WTC11 (cell line): ENCODE measurements around the gene CDC37L1. TPM values are rescaled to one million over a fixed set of nuclear protein-coding genes. Genes with fewer than 3 reads are reported as not detected.

Source experiments
- ATAC-seq: fragments of 200-7000 bp; cut with Tn5 transposase; 2 replicates; pipeline ENCODE4 v1.10.0; 2021; ENCODE audit warnings: mild to moderate bottlenecking, moderate library complexity
- CTCF ChIA-PET: fragments of 300-600 bp; sonication (Branson Sonifier 250); formaldehyde crosslinking; loops from one replicate; lab custom pipeline; 2021; ENCODE audit warnings: antibody characterized with exemption; lab: Charles Lee
- POLR2A ChIA-PET: fragments of 350-600 bp; sonication (Branson Sonifier 250); formaldehyde crosslinking; loops from one replicate; lab custom pipeline; 2021; ENCODE audit warnings: antibody characterized with exemption; lab: Charles Lee
- DNase-seq: peaks from one replicate; pipeline ENCODE4 v3.0.0; 2021; ENCODE audit warnings: low spot score
- H3K27ac Mint-ChIP-seq: 2 replicates; pipeline ENCODE4 v1.8.0; 2021; ENCODE audit warnings: mixed read lengths
- H3K27me3 Mint-ChIP-seq: 2 replicates; pipeline ENCODE4 v1.8.0; 2021; ENCODE audit warnings: low read depth, mild to moderate bottlenecking, moderate library complexity, mixed read lengths
- H3K36me3 Mint-ChIP-seq: 2 replicates; pipeline ENCODE4 v1.8.0; 2021; ENCODE audit warnings: mixed read lengths
- H3K4me1 Mint-ChIP-seq: 2 replicates; pipeline ENCODE4 v1.8.0; 2022; ENCODE audit warnings: mixed read lengths
- H3K4me3 Mint-ChIP-seq: 2 replicates; pipeline ENCODE4 v1.8.0; 2021; ENCODE audit warnings: mild to moderate bottlenecking, moderate library complexity, mixed read lengths
- H3K9me3 Mint-ChIP-seq: 2 replicates; pipeline ENCODE4 v1.8.0; 2021; ENCODE audit warnings: mixed read lengths
- AFF4 ChIP-seq: sonication (generic); formaldehyde crosslinking; IDR thresholded peaks from 2 replicates; pipeline ENCODE4 v1.8.1; 2023; ENCODE audit warnings: mild to moderate bottlenecking, missing genetic modification reagents, borderline replicate concordance
- CREM ChIP-seq: sonication (generic); formaldehyde crosslinking; IDR thresholded peaks from 2 replicates; pipeline ENCODE4 v1.8.1; 2022; ENCODE audit warnings: mild to moderate bottlenecking, missing genetic modification reagents, moderate library complexity
- E2F1 ChIP-seq: sonication (generic); formaldehyde crosslinking; IDR thresholded peaks from 2 replicates; pipeline ENCODE4 v1.8.0; 2022; ENCODE audit warnings: mild to moderate bottlenecking, missing genetic modification reagents
- E2F4 ChIP-seq: sonication (generic); formaldehyde crosslinking; IDR thresholded peaks from 2 replicates; pipeline ENCODE4 v1.8.1; 2022; ENCODE audit warnings: low read depth, mild to moderate bottlenecking, moderate library complexity, missing genetic modification reagents, borderline replicate concordance
- E2F5 ChIP-seq: sonication (generic); formaldehyde crosslinking; IDR thresholded peaks from 2 replicates; pipeline ENCODE4 v1.8.1; 2022; ENCODE audit warnings: mild to moderate bottlenecking, moderate library complexity, missing genetic modification reagents
- ELF4 ChIP-seq: sonication (generic); formaldehyde crosslinking; IDR thresholded peaks from 2 replicates; pipeline ENCODE4 v1.8.1; 2022; ENCODE audit warnings: low read depth, mild to moderate bottlenecking, moderate library complexity, missing genetic modification reagents
- ESRRA ChIP-seq: sonication (generic); formaldehyde crosslinking; IDR thresholded peaks from 2 replicates; pipeline ENCODE4 v1.8.1; 2022; ENCODE audit warnings: mild to moderate bottlenecking, missing genetic modification reagents, borderline replicate concordance
- FOXJ3 ChIP-seq: sonication (generic); formaldehyde crosslinking; IDR thresholded peaks from 2 replicates; pipeline ENCODE4 v1.9.0; 2021; ENCODE audit warnings: missing genetic modification reagents, mild to moderate bottlenecking, borderline replicate concordance
- FOXK1 ChIP-seq: sonication (generic); formaldehyde crosslinking; IDR thresholded peaks from 2 replicates; pipeline ENCODE4 v1.8.0; 2022; ENCODE audit warnings: mild to moderate bottlenecking, moderate library complexity, missing genetic modification reagents
- GABPB1 ChIP-seq: sonication (generic); formaldehyde crosslinking; IDR thresholded peaks from 2 replicates; pipeline ENCODE4 v1.8.1; 2023; ENCODE audit warnings: mild to moderate bottlenecking, missing genetic modification reagents
- IRF1 ChIP-seq: sonication (generic); formaldehyde crosslinking; IDR thresholded peaks from 2 replicates; pipeline ENCODE4 v1.8.0; 2023; ENCODE audit warnings: missing genetic modification reagents
- NFE2L1 ChIP-seq: sonication (generic); formaldehyde crosslinking; IDR thresholded peaks from 2 replicates; pipeline ENCODE4 v1.8.1; 2023; ENCODE audit warnings: missing genetic modification reagents
- NR2C2 ChIP-seq: sonication (generic); formaldehyde crosslinking; IDR thresholded peaks from 2 replicates; pipeline ENCODE4 v1.8.0; 2022; ENCODE audit warnings: mild to moderate bottlenecking, missing genetic modification reagents
- TP53 ChIP-seq: sonication (generic); formaldehyde crosslinking; IDR thresholded peaks from 2 replicates; pipeline ENCODE4 v1.8.1; 2023; ENCODE audit warnings: mild to moderate bottlenecking, missing genetic modification reagents
- ZNF121 ChIP-seq: sonication (generic); formaldehyde crosslinking; IDR thresholded peaks from 2 replicates; pipeline ENCODE4 v1.8.0; 2023; ENCODE audit warnings: missing genetic modification reagents
- ZNF219 ChIP-seq: sonication (generic); formaldehyde crosslinking; IDR thresholded peaks from 2 replicates; pipeline ENCODE4 v1.8.0; 2023; ENCODE audit warnings: missing genetic modification reagents, mild to moderate bottlenecking, borderline replicate concordance
- ZNF263 ChIP-seq: sonication (generic); formaldehyde crosslinking; IDR thresholded peaks from 2 replicates; pipeline ENCODE4 v1.8.1; 2022; ENCODE audit warnings: low read depth, mild to moderate bottlenecking, moderate library complexity, missing genetic modification reagents
- total RNA-seq: library from RNA; stranded (reverse); gene quantifications from 3 replicates; pipeline ENCODE4 v1.2.3, GENCODE V29; 2021
- TF ChIP-seq, protein P1 (sequence below): fragments of 250-450 bp; sonication (Bioruptor Pico); IDR thresholded peaks from 2 replicates; pipeline ENCODE4 v1.9.0; 2021; ENCODE audit warnings: mild to moderate bottlenecking
- TF ChIP-seq, protein P2 (sequence below): fragments of 250-450 bp; sonication (Bioruptor Pico); IDR thresholded peaks from 2 replicates; pipeline ENCODE4 v1.8.0; 2021; ENCODE audit warnings: mild to moderate bottlenecking

The CDC37L1 gene
- total RNA-seq, 1 experiment from 2014 or later, result 20.1 TPM

- Mint-ChIP-seq H3K27ac (peak overlapping the region; percentile 19; the same call in 1 of the 2 replicates), H3K27me3 (no peaks in the 10 kb centered on the region), H3K4me1 (no peaks in the 10 kb centered on the region), H3K9me3 (peaks cover 7% of the 10 kb centered on the region), H3K4me3 (no peak overlapping the region), H3K36me3 (peaks cover 43% of the 10 kb centered on the region)
- CTCF ChIA-PET, result interaction anchor here (0.8 kb wide), 1 partner anchor 166 kb away, joined by 3 read pairs; no protein-coding TSS in a partner anchor
- no peak for TF ChIP-seq IRF1
- no peak for TF ChIP-seq ESRRA
- no peak for TF ChIP-seq TP53 (CRISPR knock-in tag)
- no peak for TF ChIP-seq NR2C2 (CRISPR knock-in tag)
- no peak for TF ChIP-seq ZNF219 (CRISPR knock-in tag)
- no peak for TF ChIP-seq E2F1 (CRISPR knock-in tag)
- no peak for TF ChIP-seq NFE2L1 (CRISPR knock-in tag)
- TF ChIP-seq ZNF263 (CRISPR knock-in tag), result no peak
- no peak for TF ChIP-seq E2F4 (CRISPR knock-in tag)
- no peak for TF ChIP-seq CREM (CRISPR knock-in tag)
- TF ChIP-seq ELF4 (CRISPR knock-in tag), result no peak
- no peak for TF ChIP-seq FOXJ3 (CRISPR knock-in tag)
- TF ChIP-seq AFF4 (CRISPR knock-in tag), result no peak
- TF ChIP-seq, protein P1, sequence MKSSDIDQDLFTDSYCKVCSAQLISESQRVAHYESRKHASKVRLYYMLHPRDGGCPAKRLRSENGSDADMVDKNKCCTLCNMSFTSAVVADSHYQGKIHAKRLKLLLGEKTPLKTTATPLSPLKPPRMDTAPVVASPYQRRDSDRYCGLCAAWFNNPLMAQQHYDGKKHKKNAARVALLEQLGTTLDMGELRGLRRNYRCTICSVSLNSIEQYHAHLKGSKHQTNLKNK (CRISPR knock-in tag), result no peak
- no peak for TF ChIP-seq FOXK1
- no peak for TF ChIP-seq ZNF121
- TF ChIP-seq, protein P2, sequence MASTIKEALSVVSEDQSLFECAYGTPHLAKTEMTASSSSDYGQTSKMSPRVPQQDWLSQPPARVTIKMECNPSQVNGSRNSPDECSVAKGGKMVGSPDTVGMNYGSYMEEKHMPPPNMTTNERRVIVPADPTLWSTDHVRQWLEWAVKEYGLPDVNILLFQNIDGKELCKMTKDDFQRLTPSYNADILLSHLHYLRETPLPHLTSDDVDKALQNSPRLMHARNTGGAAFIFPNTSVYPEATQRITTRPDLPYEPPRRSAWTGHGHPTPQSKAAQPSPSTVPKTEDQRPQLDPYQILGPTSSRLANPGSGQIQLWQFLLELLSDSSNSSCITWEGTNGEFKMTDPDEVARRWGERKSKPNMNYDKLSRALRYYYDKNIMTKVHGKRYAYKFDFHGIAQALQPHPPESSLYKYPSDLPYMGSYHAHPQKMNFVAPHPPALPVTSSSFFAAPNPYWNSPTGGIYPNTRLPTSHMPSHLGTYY (CRISPR knock-in tag), result no peak
- TF ChIP-seq GABPB1 (CRISPR knock-in tag), result no peak
- TF ChIP-seq E2F5 (CRISPR knock-in tag), result no peak
- no peak for DNase-seq
- POLR2A ChIA-PET, result no interaction called here
- no peak for ATAC-seq
These were observed 35.1 kb downstream of the CDC37L1 start for GRCh38 chr9:4714266-4715016.
